Spleen (tissue), 11 donors: Measurements from ENCODE around the gene ACR. TPM values are rescaled to one million over a fixed set of nuclear protein-coding genes. Genes with fewer than 3 reads are reported as not detected.

ENCODE experiments used
- DNase-seq: peaks from one replicate; pipeline ENCODE4 v3.0.0-alpha.2; 2020
- H3K27ac ChIP-seq, 8 donors: fragments of 200-600 bp; sonication (generic) in 7 of 8; 1 replicate in 4 of 8; 2 replicates in 4 of 8; pipeline versions ENCODE4 v1.5.0 to v1.8.0; 2016 to 2021; ENCODE audit warnings: inconsistent platforms in 4 of 8, mild to moderate bottlenecking in 4 of 8, moderate library complexity in 1 of 8
- H3K27me3 ChIP-seq, 7 donors: fragments of 200-600 bp; sonication (generic) in 6 of 7; replicated peaks in 1 of 7; 1 replicate in 4 of 7; 2 replicates in 3 of 7; pipeline versions ENCODE4 v1.5.0 to v1.8.0; 2016 to 2021; ENCODE audit warnings: inconsistent platforms in 3 of 7, mild to moderate bottlenecking in 1 of 7
- H3K36me3 ChIP-seq, 6 donors: fragments of 200-600 bp; sonication (generic) in 5 of 6; 1 replicate in 4 of 6; 2 replicates in 2 of 6; pipeline versions ENCODE4 v1.5.0 to v1.8.0; 2016 to 2021; ENCODE audit warnings: inconsistent platforms in 2 of 6
- H3K4me1 ChIP-seq, 6 donors: fragments of 200-600 bp; sonication (generic) in 5 of 6; 1 replicate in 3 of 6; 2 replicates in 3 of 6; pipeline versions ENCODE4 v1.5.0 to v1.8.0; 2016 to 2021; ENCODE audit warnings: inconsistent platforms in 3 of 6
- H3K4me3 ChIP-seq, 8 donors: fragments of 200-600 bp; sonication (generic) in 7 of 8; 1 replicate in 4 of 8; 2 replicates in 4 of 8; pipeline versions ENCODE4 v1.5.0 to v1.8.0; 2016 to 2021; ENCODE audit warnings: inconsistent platforms in 4 of 8, mild to moderate bottlenecking in 4 of 8, moderate library complexity in 2 of 8
- H3K9me3 ChIP-seq, 8 donors: fragments of 200-600 bp; sonication (generic) in 7 of 8; 1 replicate in 4 of 8; 2 replicates in 4 of 8; pipeline versions ENCODE4 v1.5.0 to v1.8.0; 2016 to 2021; ENCODE audit warnings: inconsistent platforms in 4 of 8
- POLR2A ChIP-seq, 3 donors: fragments of 450-650 bp; IDR thresholded peaks; one replicate each; pipeline ENCODE4 v1.5.1; 2017; ENCODE audit warnings: antibody characterized with exemption in 3 of 3, mild to moderate bottlenecking in 1 of 3
- POLR2AphosphoS5 ChIP-seq, 3 donors: sonication (generic); formaldehyde crosslinking; IDR thresholded peaks; one replicate each; pipeline ENCODE4 v1.5.1; 2017; ENCODE audit warnings: antibody characterized with exemption in 3 of 3
- WGBS, 5 donors: extraction: QIAGEN DNeasy Blood & Tissue Kit in 3 of 5; methylation state at CpG; one replicate each; pipeline versions ENCODE4 v1.1.5 to v1.1.7; 2013 to 2018; 5-methylcytosine and 5-hydroxymethylcytosine counted together
- intact Hi-C: fragments of 100-400 bp; cut with DNase I; formaldehyde crosslinking; loops from one replicate; pipeline ENCODE4 v1.15.0; 2023; ENCODE audit warnings: low total_unique reads
- polyA plus RNA-seq, 3 donors: library from polyadenylated mRNA; stranded (reverse); fragments of 200-250 nt; gene quantifications; one replicate each; pipeline ENCODE4 v1.2.1, GENCODE V29; 2013
- total RNA-seq, 7 donors: library from RNA; depleted of rRNA in 3 of 7; stranded (reverse); fragments of >200 nt in 3 of 7; fragmentation: NEBNext Ultra II Directional in 4 of 7; extraction: Animal tissue kit (Norgen Biotek cat#: 25700) in 4 of 7; gene quantifications; one replicate each; pipeline versions ENCODE4 v1.1.0 to v1.2.1, GENCODE V29; 2016 to 2021
- TF ChIP-seq, protein P1 (sequence below), 11 experiments: fragments of 200-600 bp in 7 of 11; fragments of 450-650 bp in 4 of 11; sonication (generic) in 4 of 11; IDR thresholded peaks in 8 of 11; conservative IDR thresholded peaks in 3 of 11; 1 replicate in 7 of 11; 2 replicates in 4 of 11; pipeline versions ENCODE4 v1.4.0 to v1.8.0; 2016 to 2021; ENCODE audit warnings: antibody characterized with exemption in 11 of 11, inconsistent platforms in 4 of 11, mild to moderate bottlenecking in 1 of 11
- donor health status: healthy with polysubstance abuse.
- donor health status: DM: no; HTN: no; CAD: no; lungs with moderate emphysema.
- donor health status: DM: no; HTN: no; CAD: no.
- donor health status: Bipolar disorder and iron deficiency.
- donor health status: healthy.
- donor health status: DM: no; HTN: no; CAD: no.
- donor health status: DM: yes; HTN: yes; CAD: no.

ACR gene
- total and polyA plus RNA-seq, 10 donors, result 0.21 to 12.5 (median 1.7) TPM

DNA sequence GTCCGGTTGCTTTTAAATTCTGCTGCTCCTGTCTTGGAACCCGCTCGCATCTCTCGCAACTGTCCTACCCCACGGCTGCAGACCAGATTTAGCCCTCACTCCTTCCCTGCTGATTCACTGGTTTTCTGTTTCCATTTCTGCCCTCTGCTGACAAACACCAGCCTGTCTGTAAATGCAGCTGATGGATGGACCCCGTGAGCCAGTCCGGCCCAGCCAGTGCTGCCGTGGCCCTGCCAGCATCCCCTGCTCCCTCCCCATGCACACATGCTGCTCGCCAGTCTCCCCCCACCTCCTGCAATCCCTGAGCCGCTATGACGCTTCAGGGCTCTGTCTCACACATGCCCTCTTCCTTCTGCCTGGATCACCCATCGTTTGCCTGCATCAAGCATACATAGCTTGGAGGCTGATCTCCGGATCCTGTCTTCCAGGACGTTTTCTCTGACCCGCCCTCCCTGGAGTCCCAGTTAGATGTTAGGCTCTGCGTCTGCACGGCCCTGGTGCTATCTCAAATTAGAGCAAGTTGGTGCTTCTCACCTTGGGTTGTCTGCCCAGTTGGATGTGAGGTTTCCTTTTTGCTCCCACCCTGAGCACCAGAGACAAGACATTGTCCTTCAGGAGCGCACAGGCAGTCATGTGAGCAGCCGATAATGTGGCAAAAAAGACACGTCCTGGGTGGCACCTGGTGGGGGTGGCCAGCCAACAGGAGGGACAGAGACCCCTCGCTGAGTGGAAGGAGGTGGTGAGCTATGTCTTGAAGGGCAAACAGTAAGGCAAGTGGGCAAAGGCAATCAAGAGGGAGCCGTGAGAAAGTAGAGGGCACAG lies 4.3 kb upstream of the ACR start:
- TF ChIP-seq POLR2AphosphoS5 (IDR thresholded peaks at IDR 0.05) (peak; percentile 33 to 67 (median 62)), POLR2A (IDR thresholded peaks at IDR 0.05) (no peak)
- H3K4me3 ChIP-seq, result no peak overlapping the region
- intact Hi-C loops, result no loop called here
- peaks cover 0 to 28% (median 0%) of the 10 kb centered on the region in 6 donors for H3K36me3 ChIP-seq
- no peaks in the 10 kb centered on the region for H3K9me3 ChIP-seq
- 64 to 73% (median 66%) methylated on average over 22 of the region's 22 CpGs for WGBS, 5 donors
- peaks cover 0 to 37% (median 29%) of the 10 kb centered on the region in 6 donors for H3K4me1 ChIP-seq
- DNase-seq, result peak; percentile 70
- peaks cover 0 to 22% (median 0%) of the 10 kb centered on the region in 7 donors for H3K27me3 ChIP-seq
- H3K27ac ChIP-seq, result no peak overlapping the region

DNA sequence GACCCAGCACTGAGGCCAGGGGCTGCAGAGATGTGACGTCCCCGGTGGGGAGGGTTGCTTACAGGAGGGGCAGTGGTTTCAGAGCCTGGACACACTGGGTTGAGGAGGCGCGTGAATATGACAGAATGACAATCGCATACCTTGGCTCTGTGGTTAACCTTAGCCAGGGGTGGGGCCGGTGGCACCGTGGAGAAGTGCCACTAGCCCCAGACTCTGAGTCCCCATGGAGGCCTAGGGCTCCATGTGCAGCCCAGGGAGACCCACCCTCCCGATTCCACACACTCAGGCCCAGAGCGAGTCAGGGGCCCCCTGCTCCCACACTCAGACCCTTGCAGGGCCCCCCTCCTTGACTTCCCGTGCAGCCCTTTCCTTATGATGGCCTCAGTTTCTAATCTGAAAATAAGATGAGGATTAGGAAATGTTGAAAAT lies 3.6 kb upstream of the ACR start:
- 71 to 87% (median 72%) methylated on average over 10 of the region's 10 CpGs for WGBS, 5 donors
- DNase-seq, result peak; percentile 62
- peaks cover 0 to 31% (median 25%) of the 10 kb centered on the region in 6 donors for H3K4me1 ChIP-seq
- H3K4me3 ChIP-seq, result no peak overlapping the region
- H3K27me3 ChIP-seq, result peaks cover 0 to 27% (median 0%) of the 10 kb centered on the region in 7 donors
- intact Hi-C loops, result no loop called here
- H3K9me3 ChIP-seq, result no peaks in the 10 kb centered on the region
- H3K27ac ChIP-seq, result no peak overlapping the region
- H3K36me3 ChIP-seq, result peaks cover 0 to 22% (median 0%) of the 10 kb centered on the region in 6 donors
- TF ChIP-seq POLR2AphosphoS5 (IDR thresholded peaks at IDR 0.05) (peak; percentile 3 to 46 (median 46)), POLR2A (IDR thresholded peaks at IDR 0.05) (no peak)

DNA sequence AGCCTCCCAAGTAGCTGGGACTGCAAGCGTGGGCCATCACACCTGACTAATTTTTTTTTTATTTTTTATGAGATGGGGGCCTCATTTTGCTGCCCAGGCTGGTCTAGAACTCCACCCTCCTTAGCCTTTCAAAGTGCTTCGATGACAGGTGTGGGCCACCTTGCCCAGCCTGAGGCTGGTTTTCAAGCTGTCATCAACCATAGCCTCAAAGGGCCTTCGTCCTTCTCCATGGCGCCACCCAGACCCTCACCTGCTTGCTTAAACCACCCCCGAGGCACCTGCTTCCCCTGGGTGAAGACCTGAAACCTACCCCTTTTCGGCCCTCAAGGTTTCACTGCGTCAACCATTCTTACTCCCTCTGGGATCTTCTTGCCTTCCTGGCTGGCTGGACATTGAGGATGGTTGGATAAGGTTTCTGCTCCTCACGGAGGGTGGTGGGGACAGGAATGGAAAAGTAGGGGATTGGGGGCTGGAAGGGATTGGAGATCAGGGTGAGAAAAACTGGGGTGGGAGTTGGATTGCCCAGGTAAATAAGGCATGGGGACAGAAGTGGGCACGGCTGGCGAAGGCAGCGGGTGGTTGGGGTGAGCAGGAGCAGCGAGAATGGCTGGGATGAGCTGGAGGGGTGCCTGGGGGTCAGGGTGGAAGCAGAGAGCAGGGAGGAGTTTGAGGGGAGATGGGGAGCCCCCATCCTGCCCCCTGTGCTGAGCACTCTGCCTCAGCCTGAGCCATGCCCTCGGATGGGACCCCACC lies 2.8 kb upstream of the ACR start:
- peaks cover 0 to 23% (median 17%) of the 10 kb centered on the region in 6 donors for H3K4me1 ChIP-seq
- intact Hi-C loops, result no loop called here

DNA sequence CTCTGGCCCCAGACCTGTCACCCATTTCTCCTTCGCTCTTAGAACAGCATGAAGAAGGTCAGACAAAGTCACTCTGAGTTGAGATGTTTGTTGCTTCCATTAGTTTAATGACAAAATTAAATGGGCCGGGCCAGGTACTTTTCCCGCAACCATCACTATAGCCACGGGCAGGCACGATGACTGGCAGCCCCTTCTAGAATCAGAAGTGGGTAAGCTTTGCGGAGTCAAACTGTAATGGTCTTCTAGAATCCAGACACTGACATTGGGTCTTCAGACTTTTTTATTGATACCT lies 2.3 kb upstream of the ACR start:
- no peaks in the 10 kb centered on the region for H3K9me3 ChIP-seq
- WGBS, 5 donors, result 77 to 83% (median 79%) methylated on average over 6 of the region's 6 CpGs
- H3K4me3 ChIP-seq, result no peak overlapping the region
- H3K27ac ChIP-seq, result no peak overlapping the region
- no peak for DNase-seq
- H3K4me1 ChIP-seq, result peaks cover 0 to 18% (median 13%) of the 10 kb centered on the region in 6 donors
- intact Hi-C loops, result no loop called here
- H3K36me3 ChIP-seq, result peaks cover 0 to 9% (median 0%) of the 10 kb centered on the region in 6 donors
- TF ChIP-seq POLR2AphosphoS5 (IDR thresholded peaks at IDR 0.05) (no peak), POLR2A (IDR thresholded peaks at IDR 0.05) (no peak)
- TF ChIP-seq, protein P1, sequence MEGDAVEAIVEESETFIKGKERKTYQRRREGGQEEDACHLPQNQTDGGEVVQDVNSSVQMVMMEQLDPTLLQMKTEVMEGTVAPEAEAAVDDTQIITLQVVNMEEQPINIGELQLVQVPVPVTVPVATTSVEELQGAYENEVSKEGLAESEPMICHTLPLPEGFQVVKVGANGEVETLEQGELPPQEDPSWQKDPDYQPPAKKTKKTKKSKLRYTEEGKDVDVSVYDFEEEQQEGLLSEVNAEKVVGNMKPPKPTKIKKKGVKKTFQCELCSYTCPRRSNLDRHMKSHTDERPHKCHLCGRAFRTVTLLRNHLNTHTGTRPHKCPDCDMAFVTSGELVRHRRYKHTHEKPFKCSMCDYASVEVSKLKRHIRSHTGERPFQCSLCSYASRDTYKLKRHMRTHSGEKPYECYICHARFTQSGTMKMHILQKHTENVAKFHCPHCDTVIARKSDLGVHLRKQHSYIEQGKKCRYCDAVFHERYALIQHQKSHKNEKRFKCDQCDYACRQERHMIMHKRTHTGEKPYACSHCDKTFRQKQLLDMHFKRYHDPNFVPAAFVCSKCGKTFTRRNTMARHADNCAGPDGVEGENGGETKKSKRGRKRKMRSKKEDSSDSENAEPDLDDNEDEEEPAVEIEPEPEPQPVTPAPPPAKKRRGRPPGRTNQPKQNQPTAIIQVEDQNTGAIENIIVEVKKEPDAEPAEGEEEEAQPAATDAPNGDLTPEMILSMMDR (IDR thresholded peaks at IDR 0.05 in 8 of 11, conservative IDR thresholded peaks at IDR 0.05 in 3 of 11), result no peak
- H3K27me3 ChIP-seq, result peaks cover 0 to 22% (median 0%) of the 10 kb centered on the region in 7 donors

More for the DNA sequence above, 2.8 kb upstream of the ACR start:
- whole genome bisulfite sequencing, 5 donors, result 85 to 95% (median 85%) methylated on average over 13 of the region's 13 CpGs
- Histone ChIP-seq H3K4me3 (no peak overlapping the region), H3K9me3 (no peaks in the 10 kb centered on the region), H3K27me3 (peaks cover 0 to 27% (median 0%) of the 10 kb centered on the region in 7 donors), H3K36me3 (peaks cover 0 to 14% (median 0%) of the 10 kb centered on the region in 6 donors), H3K27ac (no peak overlapping the region)
- DNase-seq, result peak; percentile 54
- peak in 2 of 3 donors; percentile 30 to 39 for TF ChIP-seq POLR2AphosphoS5 (IDR thresholded peaks at IDR 0.05)
- TF ChIP-seq, protein P1 (IDR thresholded peaks at IDR 0.05 in 8 of 11, conservative IDR thresholded peaks at IDR 0.05 in 3 of 11), result no peak
